Stimulated activated CD4-positive, alpha-beta T cell treated with anti-CD3 and anti-CD28 coated beads, Interleukin-12 subunit alpha, Interleukin-12 subunit beta, amount 100 ng/mL, for 4 hours (primary cell): ENCODE data around the gene SYNE4.
"Not testable (repeated sequence)": the region's sequence is repeated elsewhere in the genome, so short reads cannot be mapped to it uniquely, and the experiment has no call there.

Experiments
- DNase-seq: peaks from one replicate; pipeline ENCODE4 v3.0.0-alpha.2; 2020

The SYNE4 gene

GRCh38 chr19:36008336-36008978, at the start of gene SYNE4:
TSS of gene SYNE4 (minus strand) at chr19:36008813. CDS start at chr19:36008681, 132 bp downstream.
- DNase-seq, result no peak

DNA sequence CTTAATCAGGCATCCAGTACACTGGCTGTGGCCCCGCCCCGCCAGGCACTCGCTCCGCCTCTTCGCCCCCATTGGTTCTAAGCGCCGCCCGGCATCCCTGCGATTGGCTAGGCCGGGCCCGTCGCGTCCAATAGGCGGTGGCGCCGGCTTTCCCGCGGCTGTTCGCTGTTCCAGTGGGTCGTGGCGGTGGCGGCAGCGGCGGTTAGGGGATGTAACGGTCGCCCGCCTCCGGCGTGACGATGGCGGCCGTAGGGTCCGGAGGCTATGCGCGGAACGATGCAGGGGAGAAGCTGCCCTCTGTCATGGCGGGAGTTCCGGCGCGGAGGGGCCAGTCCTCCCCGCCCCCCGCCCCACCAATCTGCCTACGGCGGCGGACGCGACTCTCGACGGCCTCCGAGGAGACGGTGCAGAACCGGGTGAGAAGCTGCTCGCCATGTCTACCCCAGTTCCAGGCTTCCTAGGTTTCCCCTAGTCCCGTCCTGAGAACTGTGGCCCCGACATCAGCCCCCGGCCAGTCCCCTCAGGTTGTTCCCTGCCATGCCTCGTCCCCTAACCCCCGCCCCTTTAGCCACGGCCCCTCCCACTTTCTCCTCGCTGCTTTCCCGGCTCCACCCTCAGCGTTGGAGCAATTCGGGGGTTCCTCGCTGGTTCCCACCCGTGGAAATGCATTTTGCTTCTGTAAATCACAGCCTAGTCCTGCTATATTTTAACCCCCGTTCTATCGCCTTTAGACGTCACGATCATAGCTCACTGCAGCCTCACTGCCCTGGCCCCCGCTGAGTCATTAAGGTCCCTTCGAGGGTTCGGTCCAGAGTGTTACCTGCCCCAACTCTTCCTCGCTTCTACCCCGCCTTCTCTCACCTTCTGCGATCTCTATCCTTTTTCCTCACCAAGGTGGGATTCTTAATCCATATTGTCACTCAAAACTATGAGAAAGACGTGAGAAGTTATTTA, 46.4 kb upstream of the SYNE4 start, which contains the start of gene WDR62:
Gene WDR62, plus strand, starts transcription at position 165 of the 954 bp plus-strand sequence. Its CDS starts 75 bp downstream, at position 240.
- peak; percentile 94 for DNase-seq

- peak; percentile 99 for DNase-seq
Observed at GRCh38 chr19:36054119-36054732, 45.6 kb upstream of the SYNE4 start, which contains the start of gene THAP8. TSS of gene THAP8 (minus strand) at chr19:36054285. CDS start at chr19:36054217, 68 bp downstream.

DNA sequence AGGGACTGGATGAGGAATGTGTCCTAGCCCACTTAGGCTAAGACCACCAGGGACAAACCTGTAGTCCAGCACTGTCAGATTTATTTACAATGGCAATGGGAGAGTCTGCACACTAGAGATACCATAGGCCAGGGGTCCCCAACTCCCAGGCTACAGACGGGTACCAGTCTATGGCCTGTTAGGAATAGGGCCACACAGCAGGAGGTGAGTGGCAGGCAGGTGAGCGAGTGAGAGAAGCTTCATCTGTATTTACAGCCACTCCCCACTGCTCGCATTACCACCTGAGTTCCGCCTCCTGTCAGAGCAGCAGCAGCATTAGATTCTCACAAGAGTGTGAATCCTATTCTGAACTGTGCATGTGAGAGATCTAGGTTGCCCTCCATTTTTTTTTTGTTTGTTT, 43.0 kb upstream of the SYNE4 start:
- DNase-seq, result no peak

DNA sequence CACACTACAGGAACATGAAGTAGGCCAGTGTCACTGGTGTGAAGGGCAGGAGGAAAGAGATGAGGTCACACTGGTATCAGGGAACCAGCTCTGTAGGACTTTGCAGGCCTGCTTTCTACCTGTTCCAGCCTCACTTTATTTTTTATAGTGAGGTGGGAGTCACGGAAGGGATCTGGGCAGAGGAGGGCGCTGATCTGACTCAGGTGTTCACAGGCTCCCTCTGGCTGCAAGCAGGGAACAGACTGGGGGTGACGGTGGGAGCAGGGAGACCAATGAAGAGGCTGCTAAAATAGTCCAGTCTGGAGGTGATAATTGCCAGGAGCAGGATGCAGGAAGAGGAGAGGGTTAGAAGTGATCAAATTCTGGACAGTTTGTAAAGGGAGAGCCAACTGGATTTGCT, 42.6 kb upstream of the SYNE4 start:
- no peak for DNase-seq

DNA sequence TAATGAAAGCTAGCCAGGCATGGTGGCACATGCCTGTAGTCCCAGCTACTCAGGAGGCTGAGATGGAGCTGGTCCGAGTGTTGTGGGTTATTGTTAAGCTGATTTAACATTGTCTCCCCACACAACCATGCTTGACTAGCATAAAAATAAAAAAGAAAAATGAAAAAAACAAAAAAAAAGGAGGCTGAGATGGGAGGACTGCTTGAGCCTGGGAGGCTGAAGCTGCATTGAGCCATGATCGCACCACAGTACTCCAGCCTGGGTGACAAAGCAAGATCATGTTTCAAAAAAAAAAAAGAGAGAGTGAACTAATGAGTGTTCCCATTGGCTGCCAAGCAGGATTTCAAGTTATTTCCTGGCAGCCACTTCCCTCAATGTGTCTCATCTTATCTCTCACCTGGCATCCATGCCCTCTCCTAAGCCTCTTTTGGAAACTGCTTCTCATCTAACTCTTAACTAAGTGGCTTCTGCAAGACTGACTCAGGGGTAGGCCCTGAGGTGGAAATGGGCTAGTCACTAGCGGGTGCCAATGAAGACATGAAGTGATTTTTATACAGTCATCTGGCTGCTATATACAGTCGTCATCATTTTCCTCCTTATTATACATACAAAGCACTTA, 40.6 kb upstream of the SYNE4 start:
- no peak for DNase-seq

DNA sequence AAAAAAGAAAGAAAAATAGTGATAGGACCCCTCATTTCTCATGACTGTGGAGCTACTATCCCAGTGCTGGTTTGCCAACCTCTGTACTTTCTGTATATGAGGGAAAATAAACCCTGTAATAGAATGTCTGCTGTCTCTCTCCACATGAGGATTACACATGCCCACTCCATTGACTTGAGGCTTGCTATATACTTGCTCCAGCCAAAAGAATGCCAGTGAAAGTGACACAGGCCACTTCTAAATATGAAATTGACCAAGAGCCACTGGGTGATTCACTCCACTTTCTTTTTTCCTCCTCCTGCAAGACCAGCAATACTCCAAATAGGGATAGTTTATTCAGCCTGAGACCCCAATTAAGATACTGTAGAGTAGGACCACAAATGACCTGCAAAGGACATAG, 39.2 kb upstream of the SYNE4 start:
- DNase-seq, result no peak

- no peak for DNase-seq
Observed at GRCh38 chr19:36046443-36047050, 37.9 kb upstream of the SYNE4 start.

DNA sequence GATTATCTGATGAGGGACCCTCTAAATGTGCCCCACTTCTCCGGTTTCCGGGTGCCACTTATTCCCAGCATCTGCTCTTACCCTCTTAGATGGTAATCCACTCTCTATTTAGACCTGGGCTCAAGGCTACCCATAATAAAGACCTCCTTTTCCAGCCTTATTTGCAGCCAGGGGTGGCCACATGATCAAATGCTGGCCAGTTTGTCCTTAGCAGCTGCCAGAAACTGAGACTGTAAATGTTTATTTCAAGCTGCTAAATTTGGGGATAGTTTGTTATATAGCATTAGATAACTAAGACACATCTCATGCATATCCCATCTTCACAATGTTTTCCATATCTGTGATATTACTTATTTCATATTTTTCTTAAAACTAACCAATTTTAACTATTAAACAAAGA, 35.3 kb upstream of the SYNE4 start:
- DNase-seq, result no peak

- no peak for DNase-seq
Observed at GRCh38 chr19:36041831-36042230, 33.2 kb upstream of the SYNE4 start.

DNA sequence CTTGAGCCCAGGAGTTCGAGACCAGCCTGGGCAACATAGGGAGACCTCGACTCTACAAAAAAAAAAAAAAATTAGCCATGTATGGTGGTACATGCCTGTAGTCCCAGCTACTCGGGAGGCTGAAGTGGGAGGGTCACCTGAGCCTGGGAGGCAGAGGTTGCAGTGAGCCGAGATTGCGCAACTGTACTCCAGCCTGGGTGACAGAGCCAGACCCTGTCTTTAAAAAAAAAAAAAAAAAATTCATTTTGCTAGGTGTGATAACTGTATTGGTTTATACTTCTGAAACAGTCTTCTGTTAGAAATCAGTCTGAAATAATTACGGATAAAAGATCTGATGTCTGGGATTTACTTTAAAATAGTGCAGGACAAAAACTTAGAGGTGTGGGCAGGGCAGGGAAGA, 32.5 kb upstream of the SYNE4 start:
- not testable (repeated sequence) for DNase-seq

GRCh38 chr19:36040495-36040894, 31.9 kb upstream of the SYNE4 start:
- no peak for DNase-seq

DNA sequence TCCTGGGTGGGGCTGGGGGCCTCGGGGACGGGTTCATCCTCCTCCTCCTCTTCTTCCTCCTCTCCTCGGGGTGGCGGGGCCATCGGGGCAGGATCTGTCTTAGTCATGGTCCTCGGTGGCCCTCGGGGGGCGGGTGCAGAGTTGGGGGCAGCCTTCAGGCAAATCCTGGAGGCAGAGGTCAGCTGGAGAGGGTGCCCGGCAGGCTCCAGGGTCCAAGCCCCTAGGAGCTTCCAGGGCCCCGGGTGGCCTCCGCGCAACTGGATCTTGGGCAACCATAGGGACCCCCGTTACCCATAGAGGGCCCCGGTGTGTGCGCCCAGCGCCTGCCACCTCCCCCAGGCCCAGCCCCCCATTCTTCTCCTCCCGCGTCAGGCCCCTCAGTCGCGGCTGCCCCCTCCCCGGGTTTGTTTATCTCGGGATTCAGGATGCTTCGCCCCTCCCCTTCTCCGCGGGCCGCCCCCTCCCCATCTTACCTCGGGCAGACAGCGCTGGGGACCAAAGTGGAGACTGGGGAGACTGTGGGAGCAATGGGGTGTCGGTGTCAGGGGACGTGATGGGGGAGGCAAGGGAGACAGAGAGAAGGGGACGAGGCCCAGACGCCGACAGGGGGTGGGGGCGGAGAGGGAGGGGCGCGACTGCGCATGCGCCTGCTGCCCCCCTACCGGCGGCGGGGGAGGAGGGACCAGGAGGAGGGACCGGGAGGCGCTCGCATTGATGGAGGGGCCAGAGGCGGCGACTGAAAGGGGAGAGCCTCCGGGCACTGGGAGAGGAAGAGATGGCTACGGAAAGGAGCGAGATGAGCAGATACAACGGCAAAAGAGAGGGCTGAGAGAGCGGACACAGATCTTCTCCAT, 23.9 kb upstream of the SYNE4 start, which contains the start of gene CLIP3:
Gene CLIP3, minus strand, starts transcription at position 623 of the 854 bp plus-strand sequence. Its CDS starts 516 bp downstream, at position 107.
- peak; percentile 48 for DNase-seq

DNA sequence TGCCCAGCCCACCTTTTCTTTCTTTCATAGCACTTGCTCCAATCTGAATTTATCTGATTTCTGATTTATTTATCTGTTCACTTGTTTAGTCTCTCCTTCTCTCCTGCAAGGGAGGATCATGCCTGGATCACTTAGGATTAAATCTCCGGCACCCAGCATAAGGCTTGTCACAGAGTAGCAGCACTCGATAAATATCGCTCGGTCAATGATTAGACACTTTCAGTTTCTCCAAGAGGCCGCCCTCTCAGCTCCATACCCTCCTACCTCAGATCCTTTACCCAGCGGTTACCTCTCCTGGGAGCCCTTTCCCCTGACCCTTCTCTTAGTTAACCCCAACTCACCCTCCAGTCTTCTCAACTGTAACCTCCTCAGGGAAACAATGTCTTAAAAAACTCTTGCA, 22.7 kb upstream of the SYNE4 start:
- no peak for DNase-seq

DNA sequence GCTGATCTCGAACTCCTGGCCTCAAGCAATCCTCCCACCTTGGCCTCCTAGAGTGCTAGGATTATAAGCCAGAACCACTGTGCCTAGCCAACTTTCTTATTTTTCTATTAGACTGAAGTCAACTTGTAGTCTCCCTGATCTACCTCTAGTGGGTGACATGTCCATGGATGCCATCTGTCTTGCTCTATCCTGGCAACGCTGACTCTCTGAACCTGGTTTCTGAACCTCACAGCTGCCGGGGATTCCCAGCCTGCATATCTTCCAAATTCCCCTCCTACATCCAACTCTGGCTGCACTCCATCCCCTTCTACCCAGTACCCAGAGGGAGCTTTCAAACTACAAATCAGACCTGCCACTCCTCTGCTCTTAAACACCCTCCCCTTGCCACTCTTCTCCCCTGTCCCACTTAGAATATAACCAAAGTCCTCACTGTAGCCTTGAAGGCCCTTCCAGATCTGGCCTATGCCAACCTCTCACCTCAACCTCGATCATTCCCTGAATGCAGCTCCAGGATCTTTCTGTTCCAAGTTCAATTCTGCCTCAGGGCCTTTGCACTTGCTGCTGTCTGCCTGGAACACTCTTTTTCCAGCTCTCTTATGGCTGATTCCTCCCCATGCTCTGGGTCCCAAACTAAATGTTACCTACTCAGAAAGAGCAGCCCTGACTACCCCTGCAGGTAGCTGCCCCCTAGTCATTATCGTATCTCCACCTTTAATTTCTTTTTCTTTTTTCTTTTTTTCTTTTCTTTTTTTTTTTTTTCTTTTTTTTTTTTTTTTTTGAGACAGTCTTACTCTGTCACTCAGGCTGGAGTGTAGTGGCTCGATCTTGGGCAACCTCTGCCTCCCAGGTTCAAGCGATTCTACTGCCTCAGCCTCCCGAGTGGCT, 21.9 kb upstream of the SYNE4 start:
- DNase-seq, result no peak

GRCh38 chr19:36028313-36029041, 19.9 kb upstream of the SYNE4 start:
- DNase-seq, result no peak

DNA sequence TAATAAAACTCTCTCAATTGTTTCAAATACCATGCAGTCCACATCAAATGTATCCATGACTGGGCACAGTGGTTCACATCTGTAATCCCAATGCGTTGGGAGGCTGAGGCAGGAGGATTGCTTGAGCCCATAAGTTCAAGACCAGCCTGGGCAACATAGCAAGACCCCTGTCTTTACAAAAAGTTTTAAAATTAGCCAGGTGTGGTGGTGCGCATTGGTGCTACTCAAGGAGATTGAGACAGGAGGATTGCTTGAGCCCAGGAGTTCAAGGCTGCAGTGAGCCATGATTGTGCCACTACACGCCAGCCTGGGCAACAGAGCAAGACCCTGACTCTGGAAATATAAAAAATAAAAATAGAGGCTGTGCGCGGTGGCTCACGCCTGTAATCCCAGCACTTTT, 19.1 kb upstream of the SYNE4 start:
- DNase-seq, result no peak

GRCh38 chr19:36026091-36026876, 17.7 kb upstream of the SYNE4 start:
- no peak for DNase-seq

- no peak for DNase-seq
Observed at GRCh38 chr19:36025541-36025940, 16.9 kb upstream of the SYNE4 start.
